Measurements from ENCODE around the gene CEP170B.
"Not testable (repeated sequence)": the region's sequence is repeated elsewhere in the genome, so short reads cannot be mapped to it uniquely, and the experiment has no call there.

Gene CEP170B

GRCh38 chr14:104844306-104845032 lies 20.6 kb upstream of the CEP170B start:
- no peak for DNase-seq

- DNase-seq, result no peak
Observed at GRCh38 chr14:104845033-104845666, 19.9 kb upstream of the CEP170B start.

GRCh38 chr14:104845834-104846441 lies 19.1 kb upstream of the CEP170B start:
- no peak for DNase-seq

- DNase-seq, result no peak
Observed at GRCh38 chr14:104852280-104852663, 12.8 kb upstream of the CEP170B start.

GRCh38 chr14:104855532-104856090 lies 9.5 kb upstream of the CEP170B start:
- no peak for DNase-seq

GRCh38 chr14:104856157-104856868 lies 8.8 kb upstream of the CEP170B start:
- DNase-seq, result no peak

GRCh38 chr14:104856869-104857860 lies 7.9 kb upstream of the CEP170B start:
- DNase-seq, result no peak

- not testable (repeated sequence) for DNase-seq
Observed at GRCh38 chr14:104857931-104858330, 7.1 kb upstream of the CEP170B start.

- no peak for DNase-seq
Observed at GRCh38 chr14:104858811-104859426, 6.1 kb upstream of the CEP170B start.

- DNase-seq, result no peak
Observed at GRCh38 chr14:104859900-104860299, 5.2 kb upstream of the CEP170B start.

- DNase-seq, result no peak
Observed at GRCh38 chr14:104860414-104860813, 4.7 kb upstream of the CEP170B start.

- no peak for DNase-seq
Observed at GRCh38 chr14:104863131-104863862, 1.8 kb upstream of the CEP170B start.

- DNase-seq, result no peak
Observed at GRCh38 chr14:104863923-104864266, 1.2 kb upstream of the CEP170B start.

- DNase-seq, result no peak
Observed at GRCh38 chr14:104864267-104865080, 594 bp upstream of the CEP170B start.

GRCh38 chr14:104865631-104866441 lies 768 bp downstream of the CEP170B start:
- DNase-seq, result peak; percentile 79

GRCh38 chr14:104866451-104867370 lies 1.6 kb downstream of the CEP170B start:
- DNase-seq, result no peak

- no peak for DNase-seq
Observed at GRCh38 chr14:104867371-104868059, 2.4 kb downstream of the CEP170B start.

All from EL (cell line).